HCT116 (cell line): ENCODE data around the gene HOXA13. TPM values are rescaled to one million over a fixed set of nuclear protein-coding genes. Genes with fewer than 3 reads are reported as not detected.

ENCODE experiments used
- ATAC-seq: fragments of 200-7000 bp; cut with Tn5 transposase; 2 replicates; pipeline ENCODE4 v1.9.1; 2020; ENCODE audit warnings: mild to moderate bottlenecking, moderate library complexity
- BruUV-seq: library from RNA; stranded (reverse); fragments of 400-500 nt; replicated peaks from 2 replicates; lab custom pipeline; 2021; lab: Mats Ljungman, UMichigan
- CTCF ChIA-PET: fragments of 300-600 bp; sonication (Branson Sonifier 250); formaldehyde crosslinking; loops from one replicate; lab custom pipeline; 2021; ENCODE audit warnings: antibody characterized with exemption; lab: Charles Lee
- POLR2A ChIA-PET: fragments of 300-600, 350-600 bp; sonication (Branson Sonifier 250); formaldehyde crosslinking; loops from one replicate; lab custom pipeline; 2021; ENCODE audit warnings: antibody characterized with exemption; lab: Charles Lee
- RAD21 ChIA-PET, 2 experiments: fragments of 300-600 bp; sonication (Branson Sonifier 250); formaldehyde crosslinking; loops; one replicate each; lab custom pipeline; 2023; ENCODE audit warnings: low total read pairs in 2 of 2; ENCODE audit not compliant: uncharacterized antibody in 2 of 2, unreplicated experiment in 2 of 2, low non-redundant PET in 1 of 2; lab: Charles Lee
- DNase-seq: peaks from one replicate; pipeline ENCODE4 v3.0.0-alpha.2; 2010; ENCODE audit warnings: low read depth, low spot score
- H2AFZ ChIP-seq: fragments of 200-600 bp; shearing (Covaris generic), sonication (generic); 2 replicates; pipeline ENCODE4 v1.6.1; 2017; ENCODE audit warnings: low read depth, mixed run types, mixed read lengths, antibody characterized with exemption, low read length; ENCODE audit not compliant: poor library complexity, severe bottlenecking
- H3K27ac ChIP-seq: 2 replicates; pipeline ENCODE4 v1.5.1; 2012; ENCODE audit warnings: low read depth, low read length
- H3K27me3 ChIP-seq: fragments of 200-600 bp; sonication (generic); 2 replicates; pipeline ENCODE4 v1.6.1; 2016; ENCODE audit warnings: mixed run types, low read length, mixed read lengths; ENCODE audit not compliant: insufficient read depth
- H3K36me3 ChIP-seq, 2 experiments: fragments of 200-500 bp in 1 of 2; fragments of 200-600 bp in 1 of 2; sonication (Bioruptor generic) in 1 of 2; sonication (generic) in 1 of 2; 2 replicates each; pipeline versions ENCODE4 v1.5.1 to v1.6.1; 2014 to 2016; ENCODE audit warnings: low read length in 2 of 2, inconsistent platforms in 1 of 2, mixed read lengths in 1 of 2, mixed run types in 1 of 2; ENCODE audit not compliant: insufficient read depth in 2 of 2, control insufficient read depth in 1 of 2
- H3K4me1 ChIP-seq, 2 experiments: fragments of 200-600 bp in 1 of 2; sonication (generic) in 1 of 2; 2 replicates each; pipeline versions ENCODE4 v1.5.1 to v1.6.1; 2012 to 2017; ENCODE audit warnings: low read length in 2 of 2, inconsistent platforms in 1 of 2, mild to moderate bottlenecking in 1 of 2, mixed read lengths in 1 of 2, mixed run types in 1 of 2, moderate library complexity in 1 of 2; ENCODE audit not compliant: insufficient read depth in 2 of 2, control insufficient read depth in 1 of 2
- H3K4me2 ChIP-seq: fragments of 200-600 bp; sonication (generic); 2 replicates; pipeline ENCODE4 v1.6.1; 2017; ENCODE audit warnings: mixed run types, low read length, mixed read lengths
- H3K4me3 ChIP-seq, 2 experiments: fragments of 200-600 bp in 1 of 2; sonication (generic) in 1 of 2; replicated peaks in 1 of 2; 2 replicates each; pipeline ENCODE4 v1.5.1; 2011 to 2016; ENCODE audit warnings: low read length in 2 of 2, control low read depth in 1 of 2, low read depth in 1 of 2, mild to moderate bottlenecking in 1 of 2, mixed read lengths in 1 of 2, mixed run types in 1 of 2
- H3K79me2 ChIP-seq: fragments of 200-600 bp; sonication (generic); 2 replicates; pipeline ENCODE4 v1.6.1; 2017; ENCODE audit warnings: mild to moderate bottlenecking, mixed run types, low read length, moderate library complexity, mixed read lengths; ENCODE audit not compliant: insufficient read depth
- H3K9ac ChIP-seq: fragments of 200-600 bp; sonication (generic); 2 replicates; pipeline ENCODE4 v1.6.1; 2016; ENCODE audit warnings: low read length, mixed read lengths
- H3K9me2 ChIP-seq: fragments of 200-600 bp; sonication (generic), shearing (Covaris generic); 2 replicates; pipeline ENCODE4 v1.6.1; 2017; ENCODE audit warnings: mixed run types, mild to moderate bottlenecking, moderate library complexity; ENCODE audit not compliant: insufficient read depth
- H3K9me3 ChIP-seq, 2 experiments: fragments of 200-500 bp in 1 of 2; fragments of 200-600 bp in 1 of 2; sonication (Bioruptor generic) in 1 of 2; sonication (generic) in 1 of 2; 2 replicates each; pipeline ENCODE4 v1.6.1; 2014 to 2017; ENCODE audit warnings: low read length in 2 of 2, mixed read lengths in 2 of 2, inconsistent platforms in 1 of 2, low read depth in 1 of 2, mild to moderate bottlenecking in 1 of 2, mixed run types in 1 of 2, moderate library complexity in 1 of 2; ENCODE audit not compliant: control insufficient read depth in 1 of 2, insufficient read depth in 1 of 2
- H4K20me1 ChIP-seq: fragments of 200-600 bp; sonication (generic), shearing (Covaris generic); 2 replicates; pipeline ENCODE4 v1.6.1; 2017; ENCODE audit warnings: mixed run types, mild to moderate bottlenecking, moderate library complexity; ENCODE audit not compliant: insufficient read depth
- CBX3 ChIP-seq: IDR thresholded peaks from 2 replicates; pipeline ENCODE4 v1.6.1; 2012; ENCODE audit warnings: low read depth
- ELF1 ChIP-seq: IDR thresholded peaks from 2 replicates; pipeline ENCODE4 v1.6.1; 2012; ENCODE audit warnings: low read depth, borderline replicate concordance
- EZH2phosphoT487 ChIP-seq: fragments of 200-600 bp; IDR thresholded peaks from 2 replicates; pipeline ENCODE4 v1.6.1; 2018; ENCODE audit warnings: antibody characterized with exemption, borderline replicate concordance
- intact Hi-C: fragments of 100-400 bp; cut with micrococcal nuclease; formaldehyde crosslinking; loops from 2 replicates; pipeline ENCODE4 v1.10.0; 2022
- total RNA-seq: library from RNA; stranded (reverse); gene quantifications from one replicate; pipeline ENCODE4 v1.2.1, GENCODE V29; 2021; ENCODE audit not compliant: unreplicated experiment
- TF ChIP-seq, protein P1 (sequence below): IDR thresholded peaks from 2 replicates; pipeline ENCODE4 v1.6.1; 2011; ENCODE audit warnings: mild to moderate bottlenecking, low read length, moderate library complexity; ENCODE audit not compliant: insufficient replicate concordance; ENCODE audit errors: extremely low read depth

Gene HOXA13
- total RNA-seq, 1 experiment from 2014 or later, result 3.6 TPM

DNA sequence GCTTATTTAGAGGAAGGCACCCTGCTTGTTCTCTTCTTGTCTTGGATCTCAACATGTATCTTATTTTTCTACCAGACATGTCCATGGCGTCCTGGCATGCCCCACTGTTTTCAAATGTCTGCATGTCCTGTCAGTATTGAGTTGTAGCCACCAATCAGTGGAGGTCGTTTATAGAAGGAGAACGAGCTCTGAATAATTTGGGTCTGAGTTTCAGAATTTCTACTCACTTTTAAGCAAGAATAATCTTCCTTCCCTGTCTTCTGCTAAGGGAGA, 2.9 kb upstream of the HOXA13 start:
- ChIA-PET RAD21 (interaction anchor here in 1 of 2 experiments (0.7 kb wide), 1 partner anchor 772 kb away, joined by 6 read pairs; no protein-coding TSS in a partner anchor), CTCF (no interaction called here), POLR2A (no interaction called here)
- no peaks in the 10 kb centered on the region for H3K36me3 ChIP-seq
- no peaks in the 10 kb centered on the region for H3K9me2 ChIP-seq
- ATAC-seq, result no peak
- no peak overlapping the region for H2AFZ ChIP-seq
- intact Hi-C loops, result no loop called here
- H3K79me2 ChIP-seq, result no peaks in the 10 kb centered on the region
- no peaks in the 10 kb centered on the region for H3K27me3 ChIP-seq
- no peak overlapping the region for H3K4me2 ChIP-seq
- H3K9me3 ChIP-seq, result no peaks in the 10 kb centered on the region
- H3K9ac ChIP-seq, result no peak overlapping the region
- H3K4me1 ChIP-seq, result peaks cover 0 to 24% of the 10 kb centered on the region in 2 experiments; a peak in 3 of 4 replicates
- no peaks in the 10 kb centered on the region for H4K20me1 ChIP-seq
- DNase-seq, result no peak
- no peak for TF ChIP-seq ELF1
- H3K27ac ChIP-seq, result no peak overlapping the region
- no TSS peak for BruUV-seq
- no peak overlapping the region for H3K4me3 ChIP-seq

DNA sequence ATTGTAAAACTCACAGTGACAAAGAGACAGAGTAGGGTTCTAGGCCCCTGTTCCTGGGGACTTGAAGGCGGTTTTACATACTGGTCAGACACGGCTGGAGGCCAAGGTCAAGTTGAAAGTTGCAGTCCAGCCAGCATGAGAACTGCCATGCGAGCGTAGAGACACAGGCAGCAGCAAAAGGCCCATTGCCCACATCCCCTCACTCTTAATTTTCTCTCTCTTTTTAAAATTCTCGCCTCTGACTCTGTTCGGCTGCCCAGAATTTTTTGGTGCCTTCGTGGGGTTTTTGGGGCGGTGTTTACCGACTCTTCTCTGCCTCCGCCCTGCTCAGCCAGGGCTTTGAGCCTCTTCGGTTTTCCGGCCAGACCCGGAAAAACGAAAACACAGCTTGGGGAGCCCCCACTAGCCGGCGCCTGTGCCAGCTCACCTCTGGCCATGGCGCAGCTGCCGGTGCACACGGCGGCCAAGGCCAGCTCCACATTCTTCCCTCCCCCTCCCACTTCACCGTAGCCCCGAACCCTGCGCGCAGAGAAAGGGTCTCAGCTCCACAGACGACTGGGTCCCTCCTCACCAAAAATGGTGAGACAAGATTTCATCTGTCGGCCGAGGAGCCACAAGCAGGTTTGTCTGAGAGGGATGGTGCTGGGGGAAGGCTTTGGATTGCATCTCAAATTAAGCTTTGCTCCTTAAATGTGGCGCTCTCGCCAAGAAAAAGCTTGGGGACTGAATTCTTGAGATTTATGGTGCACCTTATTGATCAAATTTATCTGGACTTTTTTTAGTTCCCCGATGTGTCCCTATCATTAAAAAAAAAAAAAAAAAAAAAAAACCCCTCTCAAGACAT, 2.3 kb upstream of the HOXA13 start:
- ATAC-seq, result no peak
- TF ChIP-seq, protein P1, sequence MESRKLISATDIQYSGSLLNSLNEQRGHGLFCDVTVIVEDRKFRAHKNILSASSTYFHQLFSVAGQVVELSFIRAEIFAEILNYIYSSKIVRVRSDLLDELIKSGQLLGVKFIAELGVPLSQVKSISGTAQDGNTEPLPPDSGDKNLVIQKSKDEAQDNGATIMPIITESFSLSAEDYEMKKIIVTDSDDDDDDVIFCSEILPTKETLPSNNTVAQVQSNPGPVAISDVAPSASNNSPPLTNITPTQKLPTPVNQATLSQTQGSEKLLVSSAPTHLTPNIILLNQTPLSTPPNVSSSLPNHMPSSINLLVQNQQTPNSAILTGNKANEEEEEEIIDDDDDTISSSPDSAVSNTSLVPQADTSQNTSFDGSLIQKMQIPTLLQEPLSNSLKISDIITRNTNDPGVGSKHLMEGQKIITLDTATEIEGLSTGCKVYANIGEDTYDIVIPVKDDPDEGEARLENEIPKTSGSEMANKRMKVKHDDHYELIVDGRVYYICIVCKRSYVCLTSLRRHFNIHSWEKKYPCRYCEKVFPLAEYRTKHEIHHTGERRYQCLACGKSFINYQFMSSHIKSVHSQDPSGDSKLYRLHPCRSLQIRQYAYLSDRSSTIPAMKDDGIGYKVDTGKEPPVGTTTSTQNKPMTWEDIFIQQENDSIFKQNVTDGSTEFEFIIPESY, result no peak
- no peak for TF ChIP-seq EZH2phosphoT487
- TF ChIP-seq CBX3, result no peak
- H3K4me1 ChIP-seq, result peaks cover 0 to 24% of the 10 kb centered on the region in 2 experiments; a peak in 3 of 4 replicates
- CTCF ChIA-PET, result no interaction called here
- H3K27me3 ChIP-seq, result no peaks in the 10 kb centered on the region
- POLR2A ChIA-PET, result no interaction called here
- H3K27ac ChIP-seq, result no peak overlapping the region
- H3K4me3 ChIP-seq, result no peak overlapping the region
- no peaks in the 10 kb centered on the region for H3K9me2 ChIP-seq
- intact Hi-C loops, result no loop called here
- no peaks in the 10 kb centered on the region for H3K79me2 ChIP-seq
- no peaks in the 10 kb centered on the region for H3K36me3 ChIP-seq
- no peaks in the 10 kb centered on the region for H4K20me1 ChIP-seq
- H3K4me2 ChIP-seq, result no peak overlapping the region
- no TSS peak for BruUV-seq
- no peak for DNase-seq
- H3K9me3 ChIP-seq, result no peaks in the 10 kb centered on the region
- H2AFZ ChIP-seq, result no peak overlapping the region
- RAD21 ChIA-PET, result interaction anchor here in 1 of 2 experiments (0.7 kb wide), 1 partner anchor 772 kb away, joined by 6 read pairs; no protein-coding TSS in a partner anchor
- H3K9ac ChIP-seq, result no peak overlapping the region
